ENCODE results near the gene GRIK4. TPM values are rescaled to one million over a fixed set of nuclear protein-coding genes. Genes with fewer than 3 reads are reported as not detected.

The GRIK4 gene
- total and polyA plus RNA-seq, 2 of the 4 experiments (the other 2 are of a cell fraction): 0.18 to 0.38 TPM

GRCh38 chr11:120637131-120637530 lies 125.6 kb downstream of the GRIK4 start:
- ATAC-seq (ENCODE audit: low read depth): no peak
- H3K9me3 ChIP-seq (ENCODE audit: control insufficient read depth, insufficient read depth, low read length): no peaks in the 10 kb centered on the region
- no peak overlapping the region for H3K9ac ChIP-seq (ENCODE audit: low read depth, low read length)
- H4K8ac ChIP-seq (ENCODE audit: low read depth in 2 of 2, low read length in 2 of 2): no peak overlapping the region
- no peak overlapping the region for H3K27ac ChIP-seq (ENCODE audit: insufficient read depth, low read length)
- H3K14ac ChIP-seq (replicated peaks; ENCODE audit: low read depth, low read length): no peak overlapping the region
- no peaks in the 10 kb centered on the region for H4K20me1 ChIP-seq (ENCODE audit: insufficient read depth, low read length)
- CTCF ChIA-PET: no interaction called here
- no peak overlapping the region for H3K18ac ChIP-seq (ENCODE audit: low read depth, low read length)
- no peak overlapping the region for H4K91ac ChIP-seq (ENCODE audit: insufficient read depth, low read depth, low read length)
- H3K23ac ChIP-seq (ENCODE audit: low read depth, low read length): no peak overlapping the region
- H3K79me1 ChIP-seq (ENCODE audit: low read depth in 1 of 2, low read length in 2 of 2): no peaks in the 10 kb centered on the region
- TF ChIP-seq RFX5 (IDR thresholded peaks at IDR 0.05; ENCODE audit: low read depth, low read length): no peak
- no peak for TF ChIP-seq RAD21 (IDR thresholded peaks at IDR 0.05; ENCODE audit: low read length)
- no peak for TF ChIP-seq RCOR1 (IDR thresholded peaks at IDR 0.05; ENCODE audit: insufficient replicate concordance, low read length)
- TF ChIP-seq, protein P1, sequence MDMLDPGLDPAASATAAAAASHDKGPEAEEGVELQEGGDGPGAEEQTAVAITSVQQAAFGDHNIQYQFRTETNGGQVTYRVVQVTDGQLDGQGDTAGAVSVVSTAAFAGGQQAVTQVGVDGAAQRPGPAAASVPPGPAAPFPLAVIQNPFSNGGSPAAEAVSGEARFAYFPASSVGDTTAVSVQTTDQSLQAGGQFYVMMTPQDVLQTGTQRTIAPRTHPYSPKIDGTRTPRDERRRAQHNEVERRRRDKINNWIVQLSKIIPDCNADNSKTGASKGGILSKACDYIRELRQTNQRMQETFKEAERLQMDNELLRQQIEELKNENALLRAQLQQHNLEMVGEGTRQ (IDR thresholded peaks at IDR 0.05; ENCODE audit: low read depth, low read length): no peak
- H2BK120ac ChIP-seq (ENCODE audit: low read depth, low read length): no peak overlapping the region
- intact Hi-C loops (cut with micrococcal nuclease): no loop called here
- H3K4me2 ChIP-seq (ENCODE audit: low read depth, low read length): no peak overlapping the region
- no peak for DNase-seq
- in situ Hi-C loops (cut with MboI; ENCODE audit: low sequenced_read_pairs): no loop called here
- peaks cover 24% of the 10 kb centered on the region for H3K27me3 ChIP-seq (ENCODE audit: control insufficient read depth, insufficient read depth, low read length)
- H2AK5ac ChIP-seq (ENCODE audit: low read depth, low read length): no peak overlapping the region
- no peaks in the 10 kb centered on the region for H3K36me3 ChIP-seq (ENCODE audit: control insufficient read depth, insufficient read depth, low read length)
- no peaks in the 10 kb centered on the region for H3K9me1 ChIP-seq (ENCODE audit: insufficient read depth, low read length)
- H3K4me3 ChIP-seq (ENCODE audit: insufficient read depth, low read depth, low read length): no peak overlapping the region
- no peak overlapping the region for H2BK15ac ChIP-seq (ENCODE audit: low read depth, low read length)
- H2BK20ac ChIP-seq (ENCODE audit: low read depth, low read length): no peak overlapping the region
- no peak overlapping the region for H2AK9ac ChIP-seq (replicated peaks; ENCODE audit: low read depth, low read length, poor library complexity)
- no peak overlapping the region for H2AFZ ChIP-seq (replicated peaks; ENCODE audit: low read length, poor library complexity)
- no peak overlapping the region for H2BK5ac ChIP-seq (ENCODE audit: low read depth, low read length, poor library complexity, severe bottlenecking)
- H3K4me1 ChIP-seq (ENCODE audit: control insufficient read depth, insufficient read depth, low read length): no peaks in the 10 kb centered on the region
- POLR2A ChIA-PET (ENCODE audit: unreplicated experiment): no interaction called here
- no peak overlapping the region for H4K5ac ChIP-seq (ENCODE audit: low read depth, low read length)
- no peak overlapping the region for H3K56ac ChIP-seq (ENCODE audit: extremely low read depth, insufficient read depth, low read length)
- 83% methylated on average over 2 of the region's 6 CpGs; no CpG with 5 or more reads in 1 of the 2 experiments for WGBS, 2 experiments (ENCODE audit: extremely low coverage in 2 of 2, insufficient read length in 1 of 2)
- H3K4ac ChIP-seq (ENCODE audit: low read depth, low read length): no peak overlapping the region
- no TSS peak for BruUV-seq (replicated peaks)
- dilution Hi-C loops (cut with HindIII; ENCODE audit: low sequenced_read_pairs, unreplicated experiment): no loop called here
